Kidney (tissue), 22 donors: ENCODE data around the gene SLC23A2. TPM values are rescaled to one million over a fixed set of nuclear protein-coding genes. Genes with fewer than 3 reads are reported as not detected.

Experiments
- DNase-seq, 5 donors: peaks; one replicate each; pipeline ENCODE4 v3.0.0-alpha.2; 2013 to 2020
- FAIRE-seq: peaks from 2 replicates; lab custom pipeline; 2012; peaks lifted over from hg19 to GRCh38; lab: Jason Lieb, UNC
- H3K27ac ChIP-seq, 2 donors: one replicate each; pipeline ENCODE4 v1.7.0; 2013; ENCODE audit warnings: low read depth in 2 of 2, low read length in 2 of 2, inconsistent platforms in 1 of 2
- H3K27me3 ChIP-seq: one replicate; pipeline ENCODE4 v1.7.1; 2013; ENCODE audit warnings: low read length, inconsistent platforms; ENCODE audit not compliant: control insufficient read depth, insufficient read depth
- H3K36me3 ChIP-seq, 3 donors: one replicate each; pipeline versions ENCODE4 v1.7.0 to v1.7.1; 2013; ENCODE audit warnings: low read length in 3 of 3, control low read depth in 1 of 3, inconsistent platforms in 1 of 3; ENCODE audit not compliant: insufficient read depth in 3 of 3, control insufficient read depth in 2 of 3
- H3K4me1 ChIP-seq, 3 donors: one replicate each; pipeline versions ENCODE4 v1.7.0 to v1.7.1; 2013; ENCODE audit warnings: low read length in 3 of 3, inconsistent platforms in 1 of 3, low read depth in 1 of 3; ENCODE audit not compliant: control insufficient read depth in 2 of 3, insufficient read depth in 2 of 3
- H3K4me3 ChIP-seq, 3 donors: one replicate each; pipeline versions ENCODE4 v1.7.0 to v1.8.1; 2013; ENCODE audit warnings: low read length in 3 of 3, control low read depth in 1 of 3, inconsistent platforms in 1 of 3
- H3K9ac ChIP-seq, 3 donors: one replicate each; pipeline versions ENCODE4 v1.7.0 to v1.7.1; 2013; ENCODE audit warnings: low read length in 3 of 3, control low read depth in 1 of 3, inconsistent platforms in 1 of 3
- H3K9me3 ChIP-seq, 3 donors: one replicate each; pipeline versions ENCODE4 v1.7.0 to v1.7.1; 2013; ENCODE audit warnings: low read length in 3 of 3, control low read depth in 1 of 3, inconsistent platforms in 1 of 3; ENCODE audit not compliant: control insufficient read depth in 2 of 3, insufficient read depth in 1 of 3
- intact Hi-C: fragments of 100-400 bp; cut with DNase I; formaldehyde crosslinking; loops from one replicate; pipeline ENCODE4 v1.11.1; 2022
- long read RNA-seq, 10 donors: library from polyadenylated mRNA in 1 of 10; unstranded in 1 of 10; transcript quantifications; one replicate each; pipeline ENCODE4 v2.0.0 and lab custom pipeline, GENCODE V29; 2021 to 2026
- polyA plus RNA-seq: library from polyadenylated mRNA; stranded (reverse); fragments of 350-450 nt; fragmentation: Illumina TruSeq; extraction: RNeasy Lipid Tissue Mini Kit (QIAGEN cat#74804); gene quantifications from one replicate; pipeline ENCODE4 v1.2.3, GENCODE V29; 2014; ENCODE audit warnings: low read depth, low replicate concordance; ENCODE audit not compliant: insufficient read depth
- total RNA-seq: library from RNA; stranded (reverse); fragmentation: NEBNext Ultra II Directional; extraction: Animal tissue kit (Norgen Biotek cat#: 25700); gene quantifications from one replicate; pipeline ENCODE4 v1.2.1, GENCODE V29; 2021
- TF ChIP-seq, protein P1 (sequence below): IDR thresholded peaks from 3 replicates; pipeline ENCODE4 v1.5.1; 2012; ENCODE audit warnings: mild to moderate bottlenecking, moderate library complexity, borderline replicate concordance; ENCODE audit not compliant: insufficient read depth; ENCODE audit errors: extremely low read depth
- donor health status: control.
- donor health status: control.
- donor health status: control.
- donor health status: control.
- donor health status: control.
- donor health status: DM: yes; HTN: yes; CAD: no.
- donor health status: Normal renal cell carcinoma (clear cell type).

Gene SLC23A2
- total RNA-seq: 20.5 TPM
- 4.8 TPM for polyA plus RNA-seq
- long read RNA-seq, donor 1, full-length matches to known transcripts: 1 of 1 reads
- long read RNA-seq, donor 1, partial matches to known transcripts: 0 of 1 reads
- long read RNA-seq, donor 1, other reads (novel, unspliced or antisense): 0 of 1 reads
- long read RNA-seq, donor 2, full-length matches to known transcripts: 2 of 2 reads
- long read RNA-seq, donor 2, partial matches to known transcripts: 0 of 2 reads
- long read RNA-seq, donor 2, other reads (novel, unspliced or antisense): 0 of 2 reads
- long read RNA-seq, donor 3, full-length matches to known transcripts: 3 of 3 reads
- long read RNA-seq, donor 3, partial matches to known transcripts: 0 of 3 reads
- long read RNA-seq, donor 3, other reads (novel, unspliced or antisense): 0 of 3 reads
- long read RNA-seq, donor 4, full-length matches to known transcripts: 2 of 2 reads
- long read RNA-seq, donor 4, partial matches to known transcripts: 0 of 2 reads
- long read RNA-seq, donor 4, other reads (novel, unspliced or antisense): 0 of 2 reads
- long read RNA-seq, donor 5: 0 reads
- long read RNA-seq, donor 6: 0 reads
- long read RNA-seq, donor 7, partial matches to known transcripts: 0 of 6 reads
- long read RNA-seq, donor 7, other reads (novel, unspliced or antisense): 6 of 6 reads
- long read RNA-seq, donor 8: 0 reads
- long read RNA-seq, donor 9, full-length matches to known transcripts: 1 of 1 reads
- long read RNA-seq, donor 9, partial matches to known transcripts: 0 of 1 reads
- long read RNA-seq, donor 9, other reads (novel, unspliced or antisense): 0 of 1 reads
- long read RNA-seq, donor 10: 0 reads

GRCh38 chr20:5001174-5002076 is at the start of gene SLC23A2:
Gene SLC23A2 (minus strand): TSS chr20:5001510. CDS start chr20:4932562, 68,948 bp downstream.
- Histone ChIP-seq H3K4me3 (peak within 1 kb of the TSS; percentile 58 to 77 (median 76)), H3K9me3 (no peaks in the 10 kb centered on the region), H3K27ac (peak within 1 kb of the TSS in 1 of 2 donors; percentile 22), H3K4me1 (peaks cover 0 to 9% (median 2%) of the 10 kb centered on the region in 3 donors), H3K36me3 (no peaks in the 10 kb centered on the region), H3K9ac (peak within 1 kb of the TSS; percentile 30 to 71 (median 68)), H3K27me3 (no peaks in the 10 kb centered on the region)
- DNase-seq: peak; percentile 30 to 76 (median 60)
- TF ChIP-seq, protein P1, sequence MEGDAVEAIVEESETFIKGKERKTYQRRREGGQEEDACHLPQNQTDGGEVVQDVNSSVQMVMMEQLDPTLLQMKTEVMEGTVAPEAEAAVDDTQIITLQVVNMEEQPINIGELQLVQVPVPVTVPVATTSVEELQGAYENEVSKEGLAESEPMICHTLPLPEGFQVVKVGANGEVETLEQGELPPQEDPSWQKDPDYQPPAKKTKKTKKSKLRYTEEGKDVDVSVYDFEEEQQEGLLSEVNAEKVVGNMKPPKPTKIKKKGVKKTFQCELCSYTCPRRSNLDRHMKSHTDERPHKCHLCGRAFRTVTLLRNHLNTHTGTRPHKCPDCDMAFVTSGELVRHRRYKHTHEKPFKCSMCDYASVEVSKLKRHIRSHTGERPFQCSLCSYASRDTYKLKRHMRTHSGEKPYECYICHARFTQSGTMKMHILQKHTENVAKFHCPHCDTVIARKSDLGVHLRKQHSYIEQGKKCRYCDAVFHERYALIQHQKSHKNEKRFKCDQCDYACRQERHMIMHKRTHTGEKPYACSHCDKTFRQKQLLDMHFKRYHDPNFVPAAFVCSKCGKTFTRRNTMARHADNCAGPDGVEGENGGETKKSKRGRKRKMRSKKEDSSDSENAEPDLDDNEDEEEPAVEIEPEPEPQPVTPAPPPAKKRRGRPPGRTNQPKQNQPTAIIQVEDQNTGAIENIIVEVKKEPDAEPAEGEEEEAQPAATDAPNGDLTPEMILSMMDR: no peak
- intact Hi-C loops: no loop called here
- FAIRE-seq: no peak

- intact Hi-C loops: no loop called here
- no peak for DNase-seq
- Histone ChIP-seq H3K9me3 (no peaks in the 10 kb centered on the region), H3K27me3 (no peaks in the 10 kb centered on the region), H3K27ac (no peak overlapping the region), H3K9ac (no peak overlapping the region), H3K4me3 (no peak overlapping the region), H3K4me1 (no peaks in the 10 kb centered on the region), H3K36me3 (no peaks in the 10 kb centered on the region)
- TF ChIP-seq, protein P1: no peak
- no peak for FAIRE-seq
These were observed 45.5 kb upstream of the SLC23A2 start for GRCh38 chr20:5046656-5047339.

DNA sequence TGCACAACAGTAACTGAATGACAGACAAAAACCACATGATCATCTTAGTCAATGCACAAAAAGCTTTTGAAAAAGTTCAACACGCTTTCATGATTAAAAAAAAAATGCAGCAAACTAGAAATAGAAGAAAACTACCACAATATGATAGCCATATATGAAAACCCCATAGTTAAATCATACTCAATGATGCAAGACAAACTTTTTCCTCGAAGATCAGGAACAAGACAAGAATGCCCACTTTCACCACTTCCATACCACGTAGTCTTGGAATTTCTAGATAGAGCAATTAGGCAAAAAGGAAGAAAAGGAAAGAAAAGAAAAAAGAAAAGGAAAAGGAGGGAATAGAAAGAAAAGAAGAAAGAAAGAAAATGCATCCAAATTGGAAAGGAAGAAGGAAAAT is 44.6 kb upstream of the SLC23A2 start:
- Histone ChIP-seq H3K9ac (no peak overlapping the region), H3K27ac (no peak overlapping the region), H3K36me3 (no peaks in the 10 kb centered on the region), H3K9me3 (no peaks in the 10 kb centered on the region), H3K4me1 (no peaks in the 10 kb centered on the region), H3K27me3 (no peaks in the 10 kb centered on the region), H3K4me3 (no peak overlapping the region)
- intact Hi-C loops: no loop called here
- TF ChIP-seq, protein P1: no peak
- FAIRE-seq (no peak), DNase-seq (no peak)
